ENCODE measurements around the gene BAIAP2. TPM values are rescaled to one million over a fixed set of nuclear protein-coding genes. Genes with fewer than 3 reads are reported as not detected.

Gene BAIAP2
- total RNA-seq, 2 donors from 2014 or later = 8.0 to 11.5 TPM

DNA sequence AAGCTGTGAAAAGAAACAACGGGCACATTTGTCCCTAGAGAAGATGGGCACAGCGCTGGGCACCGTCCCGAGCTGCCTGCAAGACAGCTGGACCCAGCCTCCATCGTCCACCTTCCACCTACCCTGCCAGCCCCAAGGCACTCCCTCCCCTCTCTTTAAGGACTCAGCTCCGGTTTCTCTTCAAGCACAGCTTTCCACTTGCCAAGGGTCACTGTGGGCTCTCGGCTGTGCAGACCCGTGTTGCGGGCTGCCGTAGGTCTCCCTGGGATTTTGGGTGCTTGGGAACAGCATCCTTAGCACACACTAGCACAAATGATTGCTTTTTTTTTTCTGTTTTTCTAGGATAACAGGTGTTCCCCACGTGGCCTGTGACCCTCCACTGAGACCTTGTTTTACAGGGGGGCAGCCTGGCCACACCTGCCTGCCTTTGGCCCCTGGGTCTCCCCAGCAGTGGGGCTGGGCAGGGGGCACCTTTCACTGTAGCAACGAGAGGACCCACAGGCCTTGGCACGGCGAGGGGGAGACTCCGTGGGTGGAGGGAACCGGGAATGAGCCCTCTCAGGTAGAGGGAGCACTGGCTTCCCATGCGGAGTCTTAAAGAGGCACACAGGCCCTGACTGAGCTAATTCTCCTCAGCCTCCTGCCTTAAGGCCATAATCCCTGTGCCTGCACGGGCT, 41.9 kb upstream of the BAIAP2 start:
- intact Hi-C loops (cut with DNase I) = no loop called here

DNA sequence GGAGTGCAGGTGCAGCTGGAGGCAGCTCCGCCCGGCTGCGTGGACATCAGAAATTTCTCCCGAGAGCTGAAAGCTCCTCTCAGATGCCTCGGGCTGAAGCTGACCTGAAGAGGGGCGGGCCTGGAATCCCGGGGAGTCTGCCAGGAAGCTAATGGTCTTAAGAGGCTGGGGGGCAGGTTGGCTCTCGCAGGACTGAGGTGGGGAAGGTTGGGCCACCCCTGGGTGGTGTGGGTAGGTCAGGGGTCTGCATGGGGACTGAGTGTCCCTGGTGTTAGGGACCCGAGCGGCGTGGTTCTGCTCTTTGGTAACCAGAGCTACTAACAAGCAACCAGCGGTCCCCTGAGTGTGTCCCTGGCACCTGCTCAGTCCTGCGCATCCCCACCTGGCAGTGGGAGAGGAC, 39.8 kb upstream of the BAIAP2 start:
- Histone ChIP-seq H3K27me3 (no peaks in the 10 kb centered on the region), H3K4me1 (peaks cover 27% of the 10 kb centered on the region), H3K4me3 (no peak overlapping the region), H3K27ac (no peak overlapping the region), H3K36me3 (replicated peaks in 1 of 2; ENCODE audit: insufficient read depth in 1 of 2, low read depth in 2 of 2) (peaks cover 12 to 30% of the 10 kb centered on the region in 2 donors), H3K9me3 (no peaks in the 10 kb centered on the region)
- TF ChIP-seq POLR2A (IDR thresholded peaks at IDR 0.05) = no peak
- TF ChIP-seq, protein P1, sequence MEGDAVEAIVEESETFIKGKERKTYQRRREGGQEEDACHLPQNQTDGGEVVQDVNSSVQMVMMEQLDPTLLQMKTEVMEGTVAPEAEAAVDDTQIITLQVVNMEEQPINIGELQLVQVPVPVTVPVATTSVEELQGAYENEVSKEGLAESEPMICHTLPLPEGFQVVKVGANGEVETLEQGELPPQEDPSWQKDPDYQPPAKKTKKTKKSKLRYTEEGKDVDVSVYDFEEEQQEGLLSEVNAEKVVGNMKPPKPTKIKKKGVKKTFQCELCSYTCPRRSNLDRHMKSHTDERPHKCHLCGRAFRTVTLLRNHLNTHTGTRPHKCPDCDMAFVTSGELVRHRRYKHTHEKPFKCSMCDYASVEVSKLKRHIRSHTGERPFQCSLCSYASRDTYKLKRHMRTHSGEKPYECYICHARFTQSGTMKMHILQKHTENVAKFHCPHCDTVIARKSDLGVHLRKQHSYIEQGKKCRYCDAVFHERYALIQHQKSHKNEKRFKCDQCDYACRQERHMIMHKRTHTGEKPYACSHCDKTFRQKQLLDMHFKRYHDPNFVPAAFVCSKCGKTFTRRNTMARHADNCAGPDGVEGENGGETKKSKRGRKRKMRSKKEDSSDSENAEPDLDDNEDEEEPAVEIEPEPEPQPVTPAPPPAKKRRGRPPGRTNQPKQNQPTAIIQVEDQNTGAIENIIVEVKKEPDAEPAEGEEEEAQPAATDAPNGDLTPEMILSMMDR (IDR thresholded peaks at IDR 0.05) = no peak
- 91% methylated on average over 9 of the region's 13 CpGs; no CpG with 5 or more reads in 1 of the 2 donors for WGBS, 2 donors
- ATAC-seq (no peak), DNase-seq (no peak)
- intact Hi-C loops (cut with DNase I) = no loop called here

More for the DNA sequence above, 41.9 kb upstream of the BAIAP2 start:
- 30 to 45% methylated on average over 13 to 18 of the region's 18 CpGs for WGBS, 2 donors
- Histone ChIP-seq H3K36me3 (replicated peaks in 1 of 2; ENCODE audit: insufficient read depth in 1 of 2, low read depth in 2 of 2) (peaks cover 7 to 16% of the 10 kb centered on the region in 2 donors), H3K4me1 (peaks cover 35% of the 10 kb centered on the region), H3K9me3 (no peaks in the 10 kb centered on the region), H3K4me3 (no peak overlapping the region), H3K27ac (no peak overlapping the region), H3K27me3 (no peaks in the 10 kb centered on the region)
- DNase-seq (no peak), ATAC-seq (no peak)
- TF ChIP-seq, protein P1 (IDR thresholded peaks at IDR 0.05) = no peak
- TF ChIP-seq POLR2A (IDR thresholded peaks at IDR 0.05) = no peak

DNA sequence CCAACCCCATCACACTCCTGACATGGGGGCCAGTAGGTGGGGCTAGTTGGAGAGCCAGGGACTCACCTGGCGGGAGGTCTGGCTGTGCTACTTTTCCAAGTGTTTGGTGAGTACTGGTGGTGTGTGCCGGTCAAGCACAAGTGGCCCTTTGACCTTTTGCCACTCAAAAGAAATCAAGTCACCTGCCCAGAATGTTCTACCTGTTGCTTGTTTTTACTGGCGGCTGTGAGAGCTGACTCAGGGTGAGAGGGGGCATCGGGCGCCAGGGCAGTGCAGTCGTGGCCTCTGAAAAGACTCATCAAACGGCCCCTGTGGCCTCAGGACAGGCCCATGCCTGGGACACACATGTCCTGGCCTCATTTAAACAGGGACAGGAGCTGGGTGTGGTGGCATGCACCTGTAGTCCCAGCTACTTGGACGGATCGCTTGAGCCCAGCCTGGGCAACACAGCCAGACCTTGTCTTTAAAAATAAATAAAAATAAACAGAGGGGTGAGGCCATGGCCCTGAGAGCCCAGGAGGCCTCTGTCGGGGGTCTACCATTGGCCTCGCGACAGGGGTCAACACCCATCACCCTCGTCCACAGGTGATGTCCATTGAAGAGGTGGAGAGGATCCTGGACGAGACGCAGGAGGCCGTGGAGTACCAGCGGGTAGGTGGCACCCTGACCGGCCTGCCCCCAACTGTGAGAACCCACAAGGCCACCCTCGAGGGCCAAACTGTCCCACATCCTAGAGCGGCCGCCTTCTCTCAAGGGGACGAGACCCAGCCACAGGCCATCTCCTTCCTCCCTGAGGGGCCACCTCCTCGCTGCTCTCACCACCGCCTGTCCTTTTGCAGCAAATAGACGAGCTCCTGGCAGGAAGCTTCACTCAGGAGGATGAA, 38.3 kb upstream of the BAIAP2 start:
- Histone ChIP-seq H3K27me3 (no peaks in the 10 kb centered on the region), H3K36me3 (replicated peaks in 1 of 2; ENCODE audit: insufficient read depth in 1 of 2, low read depth in 2 of 2) (peaks cover 12 to 30% of the 10 kb centered on the region in 2 donors), H3K4me1 (peaks cover 36% of the 10 kb centered on the region), H3K27ac (no peak overlapping the region), H3K9me3 (no peaks in the 10 kb centered on the region), H3K4me3 (no peak overlapping the region)
- ATAC-seq (no peak), DNase-seq (no peak)
- intact Hi-C loops (cut with DNase I) = no loop called here
- WGBS, 2 donors = 91 to 95% methylated on average over 23 to 24 of the region's 25 CpGs
- TF ChIP-seq, protein P1 (IDR thresholded peaks at IDR 0.05) = no peak
- TF ChIP-seq POLR2A (IDR thresholded peaks at IDR 0.05) = no peak

DNA sequence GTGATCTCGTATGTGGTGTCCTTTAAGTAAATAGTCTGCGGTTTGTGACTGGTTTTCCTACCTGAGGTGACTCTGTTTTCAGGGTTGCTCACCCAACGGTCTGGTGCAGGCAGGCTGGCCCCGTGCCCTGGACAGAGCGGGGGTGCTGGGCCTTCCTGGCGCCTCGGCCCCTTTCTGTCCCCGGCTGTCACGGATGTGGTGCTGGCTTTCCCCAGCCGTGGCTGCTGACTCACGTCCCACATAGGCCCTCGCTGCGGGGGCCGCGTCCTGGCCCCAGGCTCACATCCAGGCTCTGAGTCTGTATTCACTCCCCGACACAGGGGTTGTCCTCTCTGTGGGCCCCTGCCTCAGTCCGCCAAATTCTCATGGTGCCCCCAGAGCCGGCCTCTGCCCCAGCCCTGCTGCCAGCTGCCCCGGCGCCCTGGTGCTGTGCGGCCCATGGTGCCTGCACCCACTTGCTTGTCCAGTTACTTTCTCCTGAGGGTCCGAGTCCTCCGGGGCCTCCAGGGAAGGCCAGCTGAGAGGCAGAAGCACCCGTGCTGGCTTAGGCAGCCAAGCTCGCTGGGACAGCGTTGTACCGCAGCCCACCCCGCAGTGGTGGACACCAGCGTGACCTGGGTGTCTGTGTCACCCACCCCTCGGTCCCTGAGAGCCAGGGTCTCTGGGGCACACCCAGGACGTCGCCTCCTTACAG, 37.4 kb upstream of the BAIAP2 start:
- no peak overlapping the region for H3K27ac ChIP-seq
- H3K4me3 ChIP-seq = no peak overlapping the region
- no peaks in the 10 kb centered on the region for H3K27me3 ChIP-seq
- intact Hi-C loops (cut with DNase I) = no loop called here
- ATAC-seq = no peak
- WGBS, 2 donors = 91% methylated on average over 31 of the region's 32 CpGs; no CpG with 5 or more reads in 1 of the 2 donors
- TF ChIP-seq, protein P1 (IDR thresholded peaks at IDR 0.05) = no peak
- TF ChIP-seq POLR2A (IDR thresholded peaks at IDR 0.05) = no peak
- H3K4me1 ChIP-seq = peaks cover 42% of the 10 kb centered on the region
- H3K9me3 ChIP-seq = no peaks in the 10 kb centered on the region
- peaks cover 12 to 30% of the 10 kb centered on the region in 2 donors for H3K36me3 ChIP-seq (replicated peaks in 1 of 2; ENCODE audit: insufficient read depth in 1 of 2, low read depth in 2 of 2)
- no peak for DNase-seq
